Neutrophil (primary cell): ENCODE measurements around the gene RPS6KA2.

Source experiments
- H3K27ac ChIP-seq: fragments of 200-600 bp; sonication (generic); 2 replicates; pipeline ENCODE4 v1.5.1; 2016; ENCODE audit warnings: mild to moderate bottlenecking, moderate library complexity
- H3K27me3 ChIP-seq: fragments of 200-600 bp; sonication (generic); 2 replicates; pipeline ENCODE4 v1.6.0; 2016; ENCODE audit warnings: mild to moderate bottlenecking
- H3K36me3 ChIP-seq: fragments of 200-600 bp; sonication (generic); 2 replicates; pipeline ENCODE4 v1.5.1; 2017
- H3K4me1 ChIP-seq, 2 experiments: fragments of 200-600 bp in 1 of 2; sonication (generic) in 1 of 2; 1 replicate in 1 of 2; 2 replicates in 1 of 2; pipeline versions ENCODE4 v1.5.1 to v1.6.1; 2013 to 2016; ENCODE audit warnings: low read depth in 1 of 2, low read length in 1 of 2, mild to moderate bottlenecking in 1 of 2, moderate library complexity in 1 of 2; ENCODE audit not compliant: control insufficient read depth in 1 of 2, insufficient read depth in 1 of 2
- H3K4me3 ChIP-seq, 2 experiments: fragments of 200-600 bp in 1 of 2; sonication (generic) in 1 of 2; 1 replicate in 1 of 2; 2 replicates in 1 of 2; pipeline ENCODE4 v1.5.1; 2013 to 2016; ENCODE audit warnings: low read depth in 1 of 2, low read length in 1 of 2, mild to moderate bottlenecking in 1 of 2, moderate library complexity in 1 of 2
- H3K9me3 ChIP-seq: fragments of 200-600 bp; sonication (generic); 2 replicates; pipeline ENCODE4 v1.5.1; 2016
- TF ChIP-seq, protein P1 (sequence below): fragments of 200-600 bp; sonication (generic); IDR thresholded peaks from 2 replicates; pipeline ENCODE4 v1.5.1; 2016; ENCODE audit warnings: antibody characterized with exemption

RPS6KA2 gene

DNA sequence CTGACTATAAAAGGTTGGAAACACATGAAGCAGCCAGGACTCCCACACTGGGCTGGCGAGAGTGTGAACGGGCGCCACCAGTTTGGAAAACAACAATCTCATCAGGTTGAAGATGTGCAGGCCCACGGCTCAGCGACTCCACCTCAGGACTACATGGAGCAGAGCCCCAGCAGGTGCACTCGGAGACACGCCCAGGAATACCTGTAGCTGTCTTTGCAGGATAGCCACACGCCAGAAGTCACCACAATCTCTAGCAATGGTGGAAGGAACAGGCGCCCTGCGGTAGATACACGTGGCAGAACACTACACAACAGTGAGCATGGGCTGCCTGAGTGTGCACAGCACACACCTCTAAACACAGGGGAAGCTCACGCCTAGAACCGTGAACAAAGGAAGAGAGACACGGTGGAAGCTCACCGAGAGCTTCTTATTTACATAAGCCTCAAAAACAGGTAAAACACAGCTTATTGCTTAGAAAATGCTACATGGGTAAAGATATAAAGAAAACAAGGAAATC lies 28.7 kb upstream of the RPS6KA2 start:
- Histone ChIP-seq H3K4me3 (no peak overlapping the region), H3K36me3 (no peaks in the 10 kb centered on the region), H3K9me3 (no peaks in the 10 kb centered on the region), H3K4me1 (peaks cover 13 to 21% of the 10 kb centered on the region in 2 experiments), H3K27ac (no peak overlapping the region), H3K27me3 (no peaks in the 10 kb centered on the region)
- TF ChIP-seq, protein P1, sequence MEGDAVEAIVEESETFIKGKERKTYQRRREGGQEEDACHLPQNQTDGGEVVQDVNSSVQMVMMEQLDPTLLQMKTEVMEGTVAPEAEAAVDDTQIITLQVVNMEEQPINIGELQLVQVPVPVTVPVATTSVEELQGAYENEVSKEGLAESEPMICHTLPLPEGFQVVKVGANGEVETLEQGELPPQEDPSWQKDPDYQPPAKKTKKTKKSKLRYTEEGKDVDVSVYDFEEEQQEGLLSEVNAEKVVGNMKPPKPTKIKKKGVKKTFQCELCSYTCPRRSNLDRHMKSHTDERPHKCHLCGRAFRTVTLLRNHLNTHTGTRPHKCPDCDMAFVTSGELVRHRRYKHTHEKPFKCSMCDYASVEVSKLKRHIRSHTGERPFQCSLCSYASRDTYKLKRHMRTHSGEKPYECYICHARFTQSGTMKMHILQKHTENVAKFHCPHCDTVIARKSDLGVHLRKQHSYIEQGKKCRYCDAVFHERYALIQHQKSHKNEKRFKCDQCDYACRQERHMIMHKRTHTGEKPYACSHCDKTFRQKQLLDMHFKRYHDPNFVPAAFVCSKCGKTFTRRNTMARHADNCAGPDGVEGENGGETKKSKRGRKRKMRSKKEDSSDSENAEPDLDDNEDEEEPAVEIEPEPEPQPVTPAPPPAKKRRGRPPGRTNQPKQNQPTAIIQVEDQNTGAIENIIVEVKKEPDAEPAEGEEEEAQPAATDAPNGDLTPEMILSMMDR = no peak

DNA sequence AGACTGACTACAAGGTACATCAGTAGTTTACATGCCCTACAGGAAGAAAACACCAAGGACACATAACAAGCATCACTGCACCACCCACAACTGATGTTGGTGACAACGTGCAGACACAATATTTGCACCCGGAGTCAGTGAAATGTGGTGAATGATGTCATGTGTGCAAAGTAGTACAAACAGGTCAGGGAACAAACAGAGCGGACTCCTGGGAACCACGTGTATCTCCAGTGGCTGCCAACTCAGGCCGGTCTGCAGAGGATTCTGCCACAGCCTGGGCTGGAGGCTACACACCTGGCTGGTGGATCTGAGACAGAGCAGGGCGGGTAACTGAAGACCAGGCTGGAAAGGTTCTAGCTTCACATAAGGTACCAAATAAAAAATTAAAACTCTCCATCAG lies 28.2 kb upstream of the RPS6KA2 start:
- TF ChIP-seq, protein P1 = no peak
- no peaks in the 10 kb centered on the region for H3K27me3 ChIP-seq
- H3K36me3 ChIP-seq = no peaks in the 10 kb centered on the region
- H3K4me3 ChIP-seq = no peak overlapping the region
- H3K27ac ChIP-seq = no peak overlapping the region
- H3K9me3 ChIP-seq = no peaks in the 10 kb centered on the region
- peaks cover 13 to 21% of the 10 kb centered on the region in 2 experiments for H3K4me1 ChIP-seq

DNA sequence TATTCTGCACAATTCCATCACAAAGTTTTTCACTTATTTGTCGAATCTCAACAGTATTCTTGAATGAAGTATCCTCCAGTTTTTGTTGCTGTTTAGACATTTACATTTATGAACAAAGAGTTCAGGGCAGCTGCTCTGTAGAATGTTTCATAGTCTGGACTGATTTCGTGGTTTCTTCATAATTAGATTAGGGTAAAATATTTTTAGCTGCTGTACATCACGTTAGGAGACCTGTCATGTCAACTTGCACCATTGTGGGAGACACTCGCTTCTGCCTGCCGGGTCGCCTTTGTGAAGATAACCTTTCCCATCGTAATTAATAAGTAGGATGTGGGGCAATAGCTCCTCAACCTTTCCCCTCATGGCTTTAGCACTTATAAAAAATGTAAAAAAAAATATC lies 27.5 kb upstream of the RPS6KA2 start:
- H3K36me3 ChIP-seq = no peaks in the 10 kb centered on the region
- peaks cover 13 to 21% of the 10 kb centered on the region in 2 experiments for H3K4me1 ChIP-seq
- no peak overlapping the region for H3K4me3 ChIP-seq
- H3K9me3 ChIP-seq = no peaks in the 10 kb centered on the region
- H3K27me3 ChIP-seq = no peaks in the 10 kb centered on the region
- TF ChIP-seq, protein P1 = no peak
- no peak overlapping the region for H3K27ac ChIP-seq

DNA sequence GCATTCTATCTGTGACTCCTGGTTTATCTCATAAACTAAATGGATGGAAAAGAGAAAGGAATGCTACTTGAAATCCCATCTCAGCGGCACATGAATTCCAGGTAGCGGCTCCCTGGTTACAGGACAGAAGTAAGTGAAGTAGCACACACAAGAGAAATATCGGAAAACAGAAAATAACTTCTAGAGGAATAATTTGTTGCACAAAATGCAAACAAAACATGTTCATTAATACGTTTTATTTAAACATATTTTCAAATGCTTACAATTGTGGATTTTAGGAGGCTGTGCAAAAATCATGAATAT lies 26.5 kb upstream of the RPS6KA2 start:
- TF ChIP-seq, protein P1 = no peak
- Histone ChIP-seq H3K9me3 (no peaks in the 10 kb centered on the region), H3K27me3 (no peaks in the 10 kb centered on the region), H3K4me3 (no peak overlapping the region), H3K4me1 (peaks cover 13 to 21% of the 10 kb centered on the region in 2 experiments), H3K27ac (no peak overlapping the region), H3K36me3 (no peaks in the 10 kb centered on the region)

DNA sequence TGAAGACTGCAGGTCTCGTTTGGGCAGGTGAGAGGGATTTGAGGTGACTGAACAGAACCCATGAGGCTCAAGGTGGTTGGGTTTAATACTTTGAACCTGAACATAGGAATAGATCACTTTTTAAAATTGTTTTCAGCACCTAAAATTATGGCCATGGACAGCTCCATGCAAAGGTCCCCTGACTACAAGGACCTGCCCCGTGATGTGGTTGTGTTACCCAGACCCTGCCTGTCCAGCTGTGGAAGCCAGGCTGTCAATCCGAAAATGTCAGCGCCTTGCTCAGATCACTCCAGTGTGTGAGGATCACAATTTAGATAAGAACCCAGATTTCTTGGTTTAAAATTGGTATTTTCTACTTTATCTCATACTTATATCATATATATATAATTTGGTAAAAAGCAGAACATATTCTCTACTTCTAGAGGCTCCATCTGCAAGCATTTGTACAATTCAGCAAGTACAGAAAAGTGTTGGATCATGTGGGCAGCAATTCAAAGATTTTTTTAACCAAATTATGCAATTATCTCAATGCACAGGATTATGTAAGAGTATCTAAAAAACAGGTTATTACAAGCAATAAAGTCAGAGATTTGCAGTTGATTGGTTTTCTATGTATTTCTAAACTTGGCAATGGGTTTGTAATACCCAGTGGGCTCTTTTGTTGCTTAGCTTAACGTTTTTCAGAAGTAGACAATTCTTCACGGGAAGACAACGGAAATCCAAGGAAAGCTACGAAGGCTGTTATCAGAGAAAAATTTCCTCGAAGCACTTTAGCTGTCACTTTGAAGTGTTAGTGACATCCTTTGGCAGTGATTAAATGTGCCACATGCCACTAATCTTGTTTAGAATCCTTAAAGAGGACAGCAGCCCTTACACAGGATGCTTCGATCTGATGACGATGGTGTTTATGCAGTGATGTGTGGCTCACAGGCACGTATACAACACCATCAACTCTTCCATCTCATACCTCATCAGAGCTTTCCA lies 24.1 kb upstream of the RPS6KA2 start:
- Histone ChIP-seq H3K4me1 (no peaks in the 10 kb centered on the region), H3K9me3 (no peaks in the 10 kb centered on the region), H3K27me3 (no peaks in the 10 kb centered on the region), H3K36me3 (no peaks in the 10 kb centered on the region), H3K27ac (no peak overlapping the region), H3K4me3 (no peak overlapping the region)
- TF ChIP-seq, protein P1 = no peak
